ENCODE data around the gene ZNF384. TPM values are rescaled to one million over a fixed set of nuclear protein-coding genes. Genes with fewer than 3 reads are reported as not detected.

ZNF384 gene
- polyA plus RNA-seq, 1 experiment: 39.3 TPM

GRCh38 chr12:6698352-6699046, 9.3 kb upstream of the ZNF384 start:
- Histone ChIP-seq H3K4me3 (ENCODE audit: low read depth, low read length) (no peak overlapping the region), H3K9me3 (ENCODE audit: control insufficient read depth, insufficient read depth, low read length) (no peaks in the 10 kb centered on the region), H3K27me3 (ENCODE audit: control insufficient read depth, insufficient read depth, low read length) (peaks cover 3% of the 10 kb centered on the region), H3K27ac (ENCODE audit: low read depth, low read length) (no peak overlapping the region)
- ChIA-PET POLR2A (interaction anchor here (1.2 to 1.5 kb wide), 2 partner anchors 9 to 25 kb away, joined by 5 to 10 read pairs; partner anchors contain the start of genes COPS7A and ZNF384), CTCF (interaction anchor here (0.5 to 2.6 kb wide), 8 partner anchors 9 to 145 kb away, joined by 3 to 12 read pairs (median 4); partner anchors contain the start of genes MLF2 and ZNF384)
- no peak for DNase-seq (ENCODE audit: low read depth, low spot score)
- TF ChIP-seq, protein P1, sequence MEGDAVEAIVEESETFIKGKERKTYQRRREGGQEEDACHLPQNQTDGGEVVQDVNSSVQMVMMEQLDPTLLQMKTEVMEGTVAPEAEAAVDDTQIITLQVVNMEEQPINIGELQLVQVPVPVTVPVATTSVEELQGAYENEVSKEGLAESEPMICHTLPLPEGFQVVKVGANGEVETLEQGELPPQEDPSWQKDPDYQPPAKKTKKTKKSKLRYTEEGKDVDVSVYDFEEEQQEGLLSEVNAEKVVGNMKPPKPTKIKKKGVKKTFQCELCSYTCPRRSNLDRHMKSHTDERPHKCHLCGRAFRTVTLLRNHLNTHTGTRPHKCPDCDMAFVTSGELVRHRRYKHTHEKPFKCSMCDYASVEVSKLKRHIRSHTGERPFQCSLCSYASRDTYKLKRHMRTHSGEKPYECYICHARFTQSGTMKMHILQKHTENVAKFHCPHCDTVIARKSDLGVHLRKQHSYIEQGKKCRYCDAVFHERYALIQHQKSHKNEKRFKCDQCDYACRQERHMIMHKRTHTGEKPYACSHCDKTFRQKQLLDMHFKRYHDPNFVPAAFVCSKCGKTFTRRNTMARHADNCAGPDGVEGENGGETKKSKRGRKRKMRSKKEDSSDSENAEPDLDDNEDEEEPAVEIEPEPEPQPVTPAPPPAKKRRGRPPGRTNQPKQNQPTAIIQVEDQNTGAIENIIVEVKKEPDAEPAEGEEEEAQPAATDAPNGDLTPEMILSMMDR (IDR thresholded peaks at IDR 0.05; ENCODE audit: low read depth, low read length): no peak

- no peak overlapping the region for H3K27ac ChIP-seq (ENCODE audit: low read depth, low read length)
- no peak overlapping the region for H3K4me3 ChIP-seq (ENCODE audit: low read depth, low read length)
- ChIA-PET CTCF (interaction anchor here (0.5 to 2.6 kb wide), 6 partner anchors 8 to 144 kb away, joined by 3 to 12 read pairs (median 4); partner anchors contain the start of genes MLF2 and ZNF384), POLR2A (interaction anchor here (1.2 to 1.5 kb wide), 2 partner anchors 8 to 26 kb away, joined by 5 to 10 read pairs; partner anchors contain the start of genes COPS7A and ZNF384)
- peak; percentile 13 for DNase-seq (ENCODE audit: low read depth, low spot score)
- no peaks in the 10 kb centered on the region for H3K9me3 ChIP-seq (ENCODE audit: control insufficient read depth, insufficient read depth, low read length)
- TF ChIP-seq, protein P1 (IDR thresholded peaks at IDR 0.05; ENCODE audit: low read depth, low read length): peak; percentile 71
- H3K27me3 ChIP-seq (ENCODE audit: control insufficient read depth, insufficient read depth, low read length): peaks cover 2% of the 10 kb centered on the region
Measured at GRCh38 chr12:6697584-6698351, 8.6 kb upstream of the ZNF384 start.

- TF ChIP-seq, protein P1 (IDR thresholded peaks at IDR 0.05; ENCODE audit: low read depth, low read length): no peak
- no peak overlapping the region for H3K4me3 ChIP-seq (ENCODE audit: low read depth, low read length)
- ChIA-PET POLR2A (interaction anchor here (0.6 kb wide), 2 partner anchors 27 to 28 kb away, joined by 3 to 12 read pairs; partner anchors contain the start of gene COPS7A), CTCF (interaction anchor here (0.5 to 1.3 kb wide), 2 partner anchors 13 to 143 kb away, joined by 4 to 7 read pairs; no protein-coding TSS in a partner anchor)
- no peak overlapping the region for H3K27ac ChIP-seq (ENCODE audit: low read depth, low read length)
- DNase-seq (ENCODE audit: low read depth, low spot score): no peak
- no peaks in the 10 kb centered on the region for H3K27me3 ChIP-seq (ENCODE audit: control insufficient read depth, insufficient read depth, low read length)
- no peaks in the 10 kb centered on the region for H3K9me3 ChIP-seq (ENCODE audit: control insufficient read depth, insufficient read depth, low read length)
Measured at GRCh38 chr12:6696690-6697583, 7.8 kb upstream of the ZNF384 start.

GRCh38 chr12:6695313-6696045, 6.3 kb upstream of the ZNF384 start:
- H3K9me3 ChIP-seq (ENCODE audit: control insufficient read depth, insufficient read depth, low read length): no peaks in the 10 kb centered on the region
- H3K27ac ChIP-seq (ENCODE audit: low read depth, low read length): no peak overlapping the region
- DNase-seq (ENCODE audit: low read depth, low spot score): no peak
- CTCF ChIA-PET: interaction anchor here (1.3 kb wide), 1 partner anchor 142 kb away, joined by 7 read pairs; no protein-coding TSS in a partner anchor
- no peak overlapping the region for H3K4me3 ChIP-seq (ENCODE audit: low read depth, low read length)
- no peaks in the 10 kb centered on the region for H3K27me3 ChIP-seq (ENCODE audit: control insufficient read depth, insufficient read depth, low read length)
- TF ChIP-seq, protein P1 (IDR thresholded peaks at IDR 0.05; ENCODE audit: low read depth, low read length): no peak
- POLR2A ChIA-PET: no interaction called here
